HepG2 (cell line): Measurements from ENCODE around the gene MIB1. TPM values are rescaled to one million over a fixed set of nuclear protein-coding genes. Genes with fewer than 3 reads are reported as not detected.
A peak's percentile ranks its signal among the peaks of the same experiment; 100 is the strongest.

Experiments
- ARID4A ChIP-seq: sonication (generic); formaldehyde crosslinking; IDR thresholded peaks from 2 replicates; pipeline ENCODE4 v1.5.0; 2020; ENCODE audit warnings: mild to moderate bottlenecking, missing genetic modification reagents, borderline replicate concordance
- ELF3 ChIP-seq: IDR thresholded peaks from 2 replicates; pipeline ENCODE4 v1.6.1; 2016; ENCODE audit warnings: missing genetic modification reagents, missing compliant biosample characterization
- MIXL1 ChIP-seq: IDR thresholded peaks from 2 replicates; pipeline ENCODE4 v1.6.1; 2016
- REXO4 ChIP-seq: sonication (generic); formaldehyde crosslinking; IDR thresholded peaks from 2 replicates; pipeline ENCODE4 v1.8.0; 2022; ENCODE audit warnings: missing genetic modification reagents, mild to moderate bottlenecking, borderline replicate concordance
- SMARCE1 ChIP-seq: fragments of 450-650 bp; IDR thresholded peaks from 2 replicates; pipeline ENCODE4 v1.6.1; 2017; ENCODE audit warnings: borderline replicate concordance
- ZBTB26 ChIP-seq: IDR thresholded peaks from 2 replicates; pipeline ENCODE4 v1.6.1; 2016; ENCODE audit warnings: missing compliant biosample characterization, missing genetic modification reagents, borderline replicate concordance
- ZMYM2 ChIP-seq: sonication (generic); formaldehyde crosslinking; IDR thresholded peaks from 2 replicates; pipeline ENCODE4 v1.8.0; 2022; ENCODE audit warnings: mild to moderate bottlenecking, missing genetic modification reagents
- ZNF20 ChIP-seq: sonication (generic); formaldehyde crosslinking; IDR thresholded peaks from 2 replicates; pipeline ENCODE4 v1.4.0; 2020; ENCODE audit warnings: mild to moderate bottlenecking, moderate library complexity, missing genetic modification reagents
- ZNF354B ChIP-seq: sonication (generic); formaldehyde crosslinking; IDR thresholded peaks from 2 replicates; pipeline ENCODE4 v1.8.0; 2022; ENCODE audit warnings: mild to moderate bottlenecking, missing genetic modification reagents
- ZNF407 ChIP-seq: sonication (generic); formaldehyde crosslinking; IDR thresholded peaks from one replicate; pipeline ENCODE4 v1.5.1; 2020; ENCODE audit warnings: mild to moderate bottlenecking, missing genetic modification reagents; ENCODE audit errors: not compliant biosample characterization
- ZNF496 ChIP-seq: sonication (generic); formaldehyde crosslinking; IDR thresholded peaks from 2 replicates; pipeline ENCODE4 v1.8.1; 2023; ENCODE audit warnings: mild to moderate bottlenecking, moderate library complexity, missing genetic modification reagents; ENCODE audit not compliant: insufficient replicate concordance
- ZSCAN25 ChIP-seq: sonication (generic); formaldehyde crosslinking; IDR thresholded peaks from 2 replicates; pipeline ENCODE4 v1.8.0; 2022; ENCODE audit warnings: mild to moderate bottlenecking, missing genetic modification reagents
- polyA plus RNA-seq, 8 experiments: library from polyadenylated mRNA; depleted of rRNA in 3 of 8; stranded (reverse) in 7 of 8; unstranded in 1 of 8; fragments of >200 nt; fragmentation: Illumina TruSeq in 4 of 8; extraction: Trizol in 4 of 8; gene quantifications; 2 replicates each; pipeline versions ENCODE4 v1.2.1 to v1.2.3, GENCODE V29; 2011 to 2016; ENCODE audit warnings: low read depth in 4 of 8, missing spikeins in 1 of 8, mixed read lengths in 1 of 8; ENCODE audit not compliant: insufficient read depth in 1 of 8
- total RNA-seq, 5 experiments: library from RNA; depleted of rRNA; stranded (reverse); fragments of >200 nt; fragmentation: Illumina TruSeq; extraction: Trizol; gene quantifications; 2 replicates each; pipeline ENCODE4 v1.2.3, GENCODE V29; 2016; ENCODE audit warnings: low read depth in 1 of 5

MIB1 gene
- total and polyA plus RNA-seq, 2 of the 13 experiments (the other 11 are each of a cell fraction or from before 2014, with no cell fraction given), result 12.0 to 47.0 TPM

GRCh38 chr18:21704603-21705364, 35.8 kb upstream of the MIB1 start, which contains the start of gene ABHD3 (continued):
- no peak for TF ChIP-seq ZNF407 (CRISPR knock-in tag)
- TF ChIP-seq ELF3 (CRISPR knock-in tag), result peak; percentile 64
- TF ChIP-seq ARID4A, result peak; percentile 80; the same call in 1 of the 2 replicates
- TF ChIP-seq ZBTB26 (CRISPR knock-in tag), result peak; percentile 58; the same call in 1 of the 2 replicates
- TF ChIP-seq REXO4, result no peak
- TF ChIP-seq ZNF354B (CRISPR knock-in tag), result no peak
- no peak for TF ChIP-seq ZNF20 (CRISPR knock-in tag)
- TF ChIP-seq ZSCAN25, result no peak
- no peak for TF ChIP-seq ZNF496 (CRISPR knock-in tag)
- no peak for TF ChIP-seq SMARCE1
- no peak for TF ChIP-seq MIXL1 (CRISPR knock-in tag)
- 0 out of 2 replicates have a peak, but pooled peaks have one; percentile 42 for TF ChIP-seq ZMYM2 (CRISPR knock-in tag)
